Measurements from ENCODE around the gene NFIA. TPM values are rescaled to one million over a fixed set of nuclear protein-coding genes. Genes with fewer than 3 reads are reported as not detected.

The NFIA gene
- total RNA-seq, 1 donor from 2014 or later = 16.2 TPM

DNA sequence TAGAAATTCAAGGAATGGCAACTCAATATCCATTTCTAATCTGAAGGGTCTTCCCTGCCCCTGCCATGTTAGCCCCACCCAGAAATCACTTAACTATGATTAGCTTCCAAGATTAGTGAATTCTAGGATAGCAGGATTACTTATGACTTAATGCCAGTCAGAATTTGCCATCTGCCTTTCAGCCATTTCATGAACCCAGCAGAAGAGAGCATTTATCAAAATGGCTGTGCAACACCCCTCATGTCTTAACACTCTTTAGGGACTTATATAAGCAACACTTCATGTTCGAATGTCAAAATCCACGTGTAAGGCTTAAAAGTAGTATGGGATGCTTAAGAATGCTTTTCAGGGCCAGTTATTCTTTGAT lies 288.5 kb downstream of the NFIA start:
- Mint-ChIP-seq H3K4me3 (ENCODE audit: unreplicated experiment) (no peak overlapping the region), H3K4me1 (ENCODE audit: unreplicated experiment) (no peaks in the 10 kb centered on the region), H3K9me3 (ENCODE audit: unreplicated experiment) (no peaks in the 10 kb centered on the region), H3K27me3 (ENCODE audit: unreplicated experiment) (no peaks in the 10 kb centered on the region), H3K27ac (ENCODE audit: unreplicated experiment) (no peak overlapping the region), H3K36me3 (ENCODE audit: low read depth, unreplicated experiment) (no peaks in the 10 kb centered on the region)
- DNase-seq (ENCODE audit: low spot score) = no peak
- TF ChIP-seq, protein P1, sequence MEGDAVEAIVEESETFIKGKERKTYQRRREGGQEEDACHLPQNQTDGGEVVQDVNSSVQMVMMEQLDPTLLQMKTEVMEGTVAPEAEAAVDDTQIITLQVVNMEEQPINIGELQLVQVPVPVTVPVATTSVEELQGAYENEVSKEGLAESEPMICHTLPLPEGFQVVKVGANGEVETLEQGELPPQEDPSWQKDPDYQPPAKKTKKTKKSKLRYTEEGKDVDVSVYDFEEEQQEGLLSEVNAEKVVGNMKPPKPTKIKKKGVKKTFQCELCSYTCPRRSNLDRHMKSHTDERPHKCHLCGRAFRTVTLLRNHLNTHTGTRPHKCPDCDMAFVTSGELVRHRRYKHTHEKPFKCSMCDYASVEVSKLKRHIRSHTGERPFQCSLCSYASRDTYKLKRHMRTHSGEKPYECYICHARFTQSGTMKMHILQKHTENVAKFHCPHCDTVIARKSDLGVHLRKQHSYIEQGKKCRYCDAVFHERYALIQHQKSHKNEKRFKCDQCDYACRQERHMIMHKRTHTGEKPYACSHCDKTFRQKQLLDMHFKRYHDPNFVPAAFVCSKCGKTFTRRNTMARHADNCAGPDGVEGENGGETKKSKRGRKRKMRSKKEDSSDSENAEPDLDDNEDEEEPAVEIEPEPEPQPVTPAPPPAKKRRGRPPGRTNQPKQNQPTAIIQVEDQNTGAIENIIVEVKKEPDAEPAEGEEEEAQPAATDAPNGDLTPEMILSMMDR (IDR thresholded peaks at IDR 0.05; ENCODE audit: unreplicated experiment) = no peak

DNA sequence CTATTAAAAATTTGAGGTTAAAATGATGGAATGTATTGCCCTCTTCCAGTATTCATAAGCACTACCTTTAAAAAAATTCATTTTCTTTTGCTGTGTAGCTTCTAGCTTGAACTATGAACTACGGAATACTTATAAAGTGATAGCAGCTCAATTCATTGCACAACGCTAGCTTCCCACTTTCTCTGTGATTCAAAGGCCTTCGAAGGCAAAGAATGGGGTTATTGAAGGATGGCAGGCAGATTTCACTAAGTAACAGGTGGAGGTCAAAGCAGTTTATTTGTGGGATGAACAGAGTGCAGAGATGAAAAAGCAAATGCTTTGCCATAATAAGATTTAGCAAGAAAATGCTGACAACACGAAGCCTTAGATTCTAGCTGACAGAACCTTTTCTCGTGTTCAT lies 290.6 kb downstream of the NFIA start:
- H3K4me3 Mint-ChIP-seq (ENCODE audit: unreplicated experiment) = no peak overlapping the region
- H3K4me1 Mint-ChIP-seq (ENCODE audit: unreplicated experiment) = no peaks in the 10 kb centered on the region
- no peak overlapping the region for H3K27ac Mint-ChIP-seq (ENCODE audit: unreplicated experiment)
- no peaks in the 10 kb centered on the region for H3K36me3 Mint-ChIP-seq (ENCODE audit: low read depth, unreplicated experiment)
- H3K9me3 Mint-ChIP-seq (ENCODE audit: unreplicated experiment) = no peaks in the 10 kb centered on the region
- no peaks in the 10 kb centered on the region for H3K27me3 Mint-ChIP-seq (ENCODE audit: unreplicated experiment)
- DNase-seq (ENCODE audit: low spot score) = no peak
- TF ChIP-seq, protein P1 (IDR thresholded peaks at IDR 0.05; ENCODE audit: unreplicated experiment) = no peak

DNA sequence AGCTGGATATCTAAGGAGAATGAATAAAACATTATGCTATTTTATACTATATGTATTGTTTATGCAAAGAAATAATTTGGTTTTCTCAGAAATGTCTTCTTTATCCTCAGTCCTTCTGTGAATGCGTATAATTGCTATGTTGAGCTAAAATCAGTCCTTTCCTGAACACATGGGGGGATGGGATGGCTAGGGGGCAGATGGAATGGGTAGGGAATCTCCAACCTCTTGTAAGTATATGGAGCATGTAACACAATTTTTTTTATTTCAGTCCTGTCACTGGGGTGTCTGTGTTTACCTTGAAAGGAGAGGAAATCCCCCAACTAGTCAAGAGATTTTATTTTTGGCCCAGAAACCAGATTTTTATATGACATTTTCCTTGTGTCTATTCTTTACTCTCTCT lies 291.8 kb downstream of the NFIA start:
- TF ChIP-seq, protein P1 (IDR thresholded peaks at IDR 0.05; ENCODE audit: unreplicated experiment) = no peak
- H3K4me1 Mint-ChIP-seq (ENCODE audit: unreplicated experiment) = no peaks in the 10 kb centered on the region
- H3K9me3 Mint-ChIP-seq (ENCODE audit: unreplicated experiment) = no peaks in the 10 kb centered on the region
- no peak overlapping the region for H3K4me3 Mint-ChIP-seq (ENCODE audit: unreplicated experiment)
- H3K27me3 Mint-ChIP-seq (ENCODE audit: unreplicated experiment) = no peaks in the 10 kb centered on the region
- no peaks in the 10 kb centered on the region for H3K36me3 Mint-ChIP-seq (ENCODE audit: low read depth, unreplicated experiment)
- DNase-seq (ENCODE audit: low spot score) = no peak
- H3K27ac Mint-ChIP-seq (ENCODE audit: unreplicated experiment) = no peak overlapping the region

DNA sequence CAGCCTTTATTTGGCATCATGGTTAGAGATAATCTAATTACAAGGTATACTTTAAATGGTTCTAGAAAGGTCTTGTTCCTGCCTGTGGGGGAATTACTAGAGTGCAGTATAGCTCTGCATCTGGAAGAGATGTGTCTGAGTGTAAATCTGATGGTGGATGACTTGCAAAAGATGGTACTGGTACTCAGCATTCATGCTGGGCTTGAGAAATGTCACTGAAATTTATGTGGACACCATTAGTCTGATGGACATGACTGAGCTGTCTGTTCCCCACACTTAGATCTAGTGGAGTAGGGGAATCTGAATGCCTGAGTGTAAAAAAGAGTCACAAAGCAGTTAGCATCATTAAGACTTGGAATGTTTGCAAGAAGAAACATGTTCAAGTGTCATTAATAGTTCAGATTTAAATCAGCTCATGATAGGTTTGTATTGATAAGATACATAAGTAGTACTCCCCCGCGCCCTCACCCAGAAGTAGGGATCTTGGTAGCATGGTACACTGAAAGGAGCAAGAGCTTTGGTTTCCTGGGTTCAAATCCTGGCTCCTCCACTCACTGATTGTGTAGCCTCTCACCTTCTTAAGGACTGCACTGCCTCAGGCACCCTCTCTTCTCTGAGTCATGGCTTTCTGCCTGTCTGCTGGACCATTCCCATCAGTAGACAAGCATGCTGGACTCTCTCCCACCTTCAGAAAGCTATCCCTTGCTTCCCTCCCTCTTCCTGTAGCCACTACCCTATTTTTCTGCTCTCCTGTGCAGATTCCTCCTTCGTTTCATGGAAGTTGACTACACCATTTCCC lies 292.9 kb downstream of the NFIA start:
- Mint-ChIP-seq H3K27ac (ENCODE audit: unreplicated experiment) (no peak overlapping the region), H3K4me1 (ENCODE audit: unreplicated experiment) (no peaks in the 10 kb centered on the region), H3K9me3 (ENCODE audit: unreplicated experiment) (no peaks in the 10 kb centered on the region), H3K27me3 (ENCODE audit: unreplicated experiment) (no peaks in the 10 kb centered on the region), H3K4me3 (ENCODE audit: unreplicated experiment) (no peak overlapping the region), H3K36me3 (ENCODE audit: low read depth, unreplicated experiment) (no peaks in the 10 kb centered on the region)
- no peak for DNase-seq (ENCODE audit: low spot score)
- TF ChIP-seq, protein P1 (IDR thresholded peaks at IDR 0.05; ENCODE audit: unreplicated experiment) = no peak

DNA sequence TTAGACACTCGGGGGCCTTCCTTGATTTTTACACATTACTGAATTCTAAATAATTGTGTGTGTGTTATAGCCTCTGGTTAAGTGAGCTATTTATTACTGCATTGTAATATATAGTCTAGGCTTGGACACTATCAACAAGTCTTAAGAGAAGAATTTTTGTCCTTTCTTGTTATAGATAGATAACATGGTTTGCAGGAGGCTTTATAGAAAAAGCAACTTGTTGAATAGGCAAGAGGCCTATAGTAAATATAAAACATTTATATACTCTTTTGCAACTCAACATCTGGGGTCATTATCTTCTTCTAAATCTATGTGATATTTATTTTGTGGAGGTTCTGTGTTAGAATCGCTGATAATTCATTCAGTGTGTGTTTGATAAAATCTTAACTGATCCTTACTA lies 293.8 kb downstream of the NFIA start:
- H3K27ac Mint-ChIP-seq (ENCODE audit: unreplicated experiment) = no peak overlapping the region
- no peak for DNase-seq (ENCODE audit: low spot score)
- H3K4me3 Mint-ChIP-seq (ENCODE audit: unreplicated experiment) = no peak overlapping the region
- H3K36me3 Mint-ChIP-seq (ENCODE audit: low read depth, unreplicated experiment) = no peaks in the 10 kb centered on the region
- H3K27me3 Mint-ChIP-seq (ENCODE audit: unreplicated experiment) = no peaks in the 10 kb centered on the region
- TF ChIP-seq, protein P1 (IDR thresholded peaks at IDR 0.05; ENCODE audit: unreplicated experiment) = no peak
- no peaks in the 10 kb centered on the region for H3K9me3 Mint-ChIP-seq (ENCODE audit: unreplicated experiment)
- H3K4me1 Mint-ChIP-seq (ENCODE audit: unreplicated experiment) = no peaks in the 10 kb centered on the region

All from endothelial cell (in vitro differentiated cells).